C4-2B (cell line): ENCODE measurements around the gene PDE4D.

Source experiments
- H3K27ac ChIP-seq: fragments of 450-650 bp; 2 replicates; pipeline ENCODE4 v1.5.1; 2017
- CTCF ChIP-seq: fragments of 450-650 bp; conservative IDR thresholded peaks from 2 replicates; pipeline ENCODE4 v1.5.1; 2017; ENCODE audit warnings: mild to moderate bottlenecking
- ZFX ChIP-seq: fragments of 450-650 bp; IDR thresholded peaks from 2 replicates; pipeline ENCODE4 v1.6.1; 2017

PDE4D gene

DNA sequence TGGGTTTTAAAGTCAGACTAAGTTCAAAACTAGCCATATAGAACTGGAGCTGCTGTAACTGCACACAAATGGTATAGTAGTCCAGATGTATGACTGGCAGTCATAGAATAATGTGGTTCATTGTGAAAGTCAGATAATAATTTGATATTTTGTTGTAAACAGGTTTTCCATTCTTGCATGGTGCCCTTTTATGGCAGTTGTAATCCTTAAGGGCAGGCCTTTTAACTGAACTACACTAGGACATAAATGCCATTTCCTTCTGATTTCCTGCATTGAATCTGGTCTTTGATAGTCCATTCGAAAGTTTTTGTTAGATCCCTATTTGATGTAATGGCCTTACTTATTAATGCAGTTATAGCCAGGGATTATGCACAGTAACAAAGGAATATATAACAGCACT, 632.6 kb downstream of the PDE4D start:
- TF ChIP-seq CTCF: no peak
- no peak for TF ChIP-seq ZFX
- H3K27ac ChIP-seq: no peak overlapping the region

GRCh38 chr5:59260200-59260599, 633.3 kb downstream of the PDE4D start:
- no peak for TF ChIP-seq ZFX
- TF ChIP-seq CTCF: no peak
- H3K27ac ChIP-seq: no peak overlapping the region

- H3K27ac ChIP-seq: no peak overlapping the region
- TF ChIP-seq ZFX (no peak), CTCF (no peak)
These were observed 634.3 kb downstream of the PDE4D start for GRCh38 chr5:59259237-59259636.

DNA sequence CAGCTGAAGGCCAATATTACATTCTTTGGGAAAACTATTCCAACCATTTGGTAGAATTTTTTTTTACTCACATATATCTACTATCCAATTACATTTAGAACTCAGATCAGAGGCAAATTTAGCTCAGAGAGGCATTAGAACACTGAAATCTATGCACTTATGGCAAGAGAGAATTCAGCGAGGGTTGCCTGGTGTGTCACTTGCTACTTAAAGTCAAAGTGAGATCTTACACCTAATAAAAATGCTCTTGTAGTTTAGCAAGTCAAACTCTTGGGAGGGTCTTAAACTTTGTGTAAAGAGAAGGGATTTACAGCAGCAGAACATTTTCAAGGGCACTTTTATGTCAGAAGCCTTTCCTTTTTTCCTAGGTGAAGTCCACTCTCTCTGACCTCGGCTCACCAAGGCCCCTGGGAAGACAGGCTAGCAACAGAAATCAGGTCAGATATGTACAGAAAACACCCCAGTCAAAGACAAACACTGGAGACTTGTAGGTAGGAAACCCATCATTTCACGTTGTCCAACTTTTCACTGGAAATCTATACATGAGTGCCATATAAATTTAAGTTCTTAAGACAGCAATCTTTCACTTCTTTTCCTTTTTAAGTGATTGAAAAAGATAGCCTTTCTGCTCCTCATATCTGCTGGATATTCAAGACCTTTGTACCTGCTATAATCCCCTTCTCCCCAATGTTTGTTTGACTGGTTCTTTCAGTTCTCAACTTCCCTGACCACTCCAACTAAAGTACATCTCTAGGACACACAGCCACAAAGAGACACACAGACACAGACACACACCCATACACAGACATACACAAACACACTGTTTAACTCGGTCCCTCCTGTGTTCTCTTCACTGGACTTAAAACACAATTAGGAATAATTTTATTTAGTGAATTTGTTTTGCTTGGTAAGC, 635.8 kb downstream of the PDE4D start:
- H3K27ac ChIP-seq: no peak overlapping the region
- TF ChIP-seq ZFX: no peak
- TF ChIP-seq CTCF: no peak

- H3K27ac ChIP-seq: no peak overlapping the region
- TF ChIP-seq ZFX: no peak
- TF ChIP-seq CTCF: no peak
These were observed 637.2 kb downstream of the PDE4D start for GRCh38 chr5:59256331-59256730.

- no peak overlapping the region for H3K27ac ChIP-seq
- TF ChIP-seq ZFX (no peak), CTCF (no peak)
These were observed 639.4 kb downstream of the PDE4D start for GRCh38 chr5:59254055-59254687.

GRCh38 chr5:59253625-59254024, 639.9 kb downstream of the PDE4D start:
- no peak overlapping the region for H3K27ac ChIP-seq
- no peak for TF ChIP-seq CTCF
- TF ChIP-seq ZFX: no peak
